Thymus (tissue), 11 donors: ENCODE data around the gene PYCR2. TPM values are rescaled to one million over a fixed set of nuclear protein-coding genes. Genes with fewer than 3 reads are reported as not detected.

ENCODE experiments used
- DNase-seq, 9 donors: peaks; one replicate each; pipeline ENCODE4 v3.0.0-alpha.2; 2013; ENCODE audit warnings: low spot score in 9 of 9, low read depth in 6 of 9, missing footprints in 1 of 9
- H3K27ac ChIP-seq, 2 donors: one replicate each; pipeline ENCODE4 v1.5.1; 2013; ENCODE audit warnings: control low read depth in 1 of 2, low read depth in 1 of 2, low read length in 1 of 2, mild to moderate bottlenecking in 1 of 2, moderate library complexity in 1 of 2
- H3K27me3 ChIP-seq, 2 donors: one replicate each; pipeline ENCODE4 v1.5.1; 2013; ENCODE audit warnings: low read length in 1 of 2; ENCODE audit not compliant: control insufficient read depth in 2 of 2, insufficient read depth in 1 of 2
- H3K36me3 ChIP-seq, 2 donors: one replicate each; pipeline ENCODE4 v1.5.1; 2013; ENCODE audit warnings: low read length in 1 of 2, mild to moderate bottlenecking in 1 of 2, moderate library complexity in 1 of 2; ENCODE audit not compliant: control insufficient read depth in 2 of 2, insufficient read depth in 2 of 2
- H3K4me1 ChIP-seq, 2 donors: one replicate each; pipeline ENCODE4 v1.5.1; 2013; ENCODE audit warnings: low read length in 2 of 2; ENCODE audit not compliant: control insufficient read depth in 2 of 2, insufficient read depth in 2 of 2
- H3K4me3 ChIP-seq, 2 donors: one replicate each; pipeline ENCODE4 v1.5.1; 2013; ENCODE audit warnings: low read length in 2 of 2, control low read depth in 1 of 2, mild to moderate bottlenecking in 1 of 2
- H3K9me3 ChIP-seq, 2 donors: one replicate each; pipeline ENCODE4 v1.5.1; 2013; ENCODE audit warnings: low read length in 1 of 2, mild to moderate bottlenecking in 1 of 2; ENCODE audit not compliant: control insufficient read depth in 2 of 2, insufficient read depth in 1 of 2
- WGBS: extraction: QIAGEN DNeasy Blood & Tissue Kit; methylation state at CpG from one replicate; pipeline ENCODE4 v1.1.7; 2013; 5-methylcytosine and 5-hydroxymethylcytosine counted together
- polyA plus RNA-seq: library from polyadenylated mRNA; stranded (reverse); fragments of 200-250 nt; gene quantifications from one replicate; pipeline ENCODE4 v1.2.3, GENCODE V29; 2013
- total RNA-seq: library from RNA; stranded (reverse); fragments of 120-200 nt; gene quantifications from one replicate; pipeline ENCODE4 v1.2.4, GENCODE V29; 2013
- donor health status: healthy.

Gene PYCR2
- total and polyA plus RNA-seq, 2 donors, result 50.7 to 80.7 TPM

- peaks cover 33 to 54% of the 10 kb centered on the region in 2 donors for H3K36me3 ChIP-seq
- H3K27me3 ChIP-seq, result peaks cover 0 to 9% of the 10 kb centered on the region in 2 donors
- WGBS, result 96% methylated on average over 4 of the region's 4 CpGs
- H3K4me1 ChIP-seq, result peaks cover 40 to 74% of the 10 kb centered on the region in 2 donors
- no peak overlapping the region for H3K4me3 ChIP-seq
- H3K9me3 ChIP-seq, result peaks cover 0 to 2% of the 10 kb centered on the region in 2 donors
- peak overlapping the region in 1 of 2 donors; percentile 17 for H3K27ac ChIP-seq
- no peak for DNase-seq
Observed at GRCh38 chr1:225878282-225878681, 45.8 kb downstream of the PYCR2 start.

GRCh38 chr1:225877580-225877979, 46.5 kb downstream of the PYCR2 start:
- no peak overlapping the region for H3K27ac ChIP-seq

GRCh38 chr1:225876900-225877510, 47.0 kb downstream of the PYCR2 start:
- Histone ChIP-seq H3K4me1 (peaks cover 36 to 65% of the 10 kb centered on the region in 2 donors), H3K4me3 (no peak overlapping the region), H3K36me3 (peaks cover 39 to 64% of the 10 kb centered on the region in 2 donors), H3K9me3 (peaks cover 0 to 2% of the 10 kb centered on the region in 2 donors), H3K27me3 (no peaks in the 10 kb centered on the region), H3K27ac (no peak overlapping the region)
- DNase-seq, result no peak
- 96% methylated on average over 12 of the region's 12 CpGs for WGBS

More at GRCh38 chr1:225877580-225877979, 46.5 kb downstream of the PYCR2 start:
- 90% methylated on average over 10 of the region's 10 CpGs for WGBS
- peaks cover 0 to 2% of the 10 kb centered on the region in 2 donors for H3K9me3 ChIP-seq
- peak in 1 of 9 donors; percentile 51 for DNase-seq
- peaks cover 39 to 60% of the 10 kb centered on the region in 2 donors for H3K36me3 ChIP-seq
- no peak overlapping the region for H3K4me3 ChIP-seq
- H3K27me3 ChIP-seq, result peaks cover 0 to 2% of the 10 kb centered on the region in 2 donors
- H3K4me1 ChIP-seq, result peaks cover 36 to 67% of the 10 kb centered on the region in 2 donors

- H3K4me1 ChIP-seq, result peaks cover 25 to 48% of the 10 kb centered on the region in 2 donors
Observed at GRCh38 chr1:225875044-225875815, 48.8 kb downstream of the PYCR2 start.

GRCh38 chr1:225874431-225874830, 49.6 kb downstream of the PYCR2 start:
- peaks cover 54 to 87% of the 10 kb centered on the region in 2 donors for H3K36me3 ChIP-seq
- H3K27ac ChIP-seq, result no peak overlapping the region
- WGBS, result 98% methylated on average over 11 of the region's 11 CpGs
- no peak overlapping the region for H3K4me3 ChIP-seq
- no peaks in the 10 kb centered on the region for H3K9me3 ChIP-seq
- DNase-seq, result no peak
- no peaks in the 10 kb centered on the region for H3K27me3 ChIP-seq
- peaks cover 17 to 40% of the 10 kb centered on the region in 2 donors for H3K4me1 ChIP-seq

More at GRCh38 chr1:225875044-225875815, 48.8 kb downstream of the PYCR2 start:
- Histone ChIP-seq H3K27me3 (no peaks in the 10 kb centered on the region), H3K4me3 (no peak overlapping the region), H3K36me3 (peaks cover 53 to 82% of the 10 kb centered on the region in 2 donors), H3K9me3 (no peaks in the 10 kb centered on the region), H3K27ac (no peak overlapping the region)
- WGBS, result 89% methylated on average over 12 of the region's 12 CpGs
- DNase-seq, result no peak

- DNase-seq, result no peak
- Histone ChIP-seq H3K4me3 (no peak overlapping the region), H3K9me3 (no peaks in the 10 kb centered on the region), H3K27ac (no peak overlapping the region), H3K36me3 (peaks cover 65 to 88% of the 10 kb centered on the region in 2 donors), H3K27me3 (no peaks in the 10 kb centered on the region), H3K4me1 (peaks cover 7 to 29% of the 10 kb centered on the region in 2 donors)
- 96% methylated on average over 10 of the region's 10 CpGs for WGBS
Observed at GRCh38 chr1:225873281-225873850, 50.7 kb downstream of the PYCR2 start.

- DNase-seq, result no peak
- no peak overlapping the region for H3K27ac ChIP-seq
- H3K4me1 ChIP-seq, result peaks cover 4 to 21% of the 10 kb centered on the region in 2 donors
- H3K27me3 ChIP-seq, result no peaks in the 10 kb centered on the region
- H3K9me3 ChIP-seq, result no peaks in the 10 kb centered on the region
- H3K36me3 ChIP-seq, result peaks cover 67 to 87% of the 10 kb centered on the region in 2 donors
- WGBS, result 93% methylated on average over 3 of the region's 3 CpGs
- no peak overlapping the region for H3K4me3 ChIP-seq
Observed at GRCh38 chr1:225872075-225872430, 52.0 kb downstream of the PYCR2 start.

- peaks cover 70 to 88% of the 10 kb centered on the region in 2 donors for H3K36me3 ChIP-seq
- H3K4me3 ChIP-seq, result no peak overlapping the region
- H3K4me1 ChIP-seq, result peaks cover 8 to 25% of the 10 kb centered on the region in 2 donors
- DNase-seq, result no peak
- no peaks in the 10 kb centered on the region for H3K9me3 ChIP-seq
- H3K27me3 ChIP-seq, result no peaks in the 10 kb centered on the region
- 88% methylated on average over 11 of the region's 11 CpGs for WGBS
- no peak overlapping the region for H3K27ac ChIP-seq
Observed at GRCh38 chr1:225871359-225872074, 52.5 kb downstream of the PYCR2 start.
